ENCODE results near the gene TMSB10. TPM values are rescaled to one million over a fixed set of nuclear protein-coding genes. Genes with fewer than 3 reads are reported as not detected.
"Not testable (repeated sequence)": the region's sequence is repeated elsewhere in the genome, so short reads cannot be mapped to it uniquely, and the experiment has no call there.

Gene TMSB10
- total and polyA plus RNA-seq, 4 donors, result 225 to 518 (median 256) TPM

DNA sequence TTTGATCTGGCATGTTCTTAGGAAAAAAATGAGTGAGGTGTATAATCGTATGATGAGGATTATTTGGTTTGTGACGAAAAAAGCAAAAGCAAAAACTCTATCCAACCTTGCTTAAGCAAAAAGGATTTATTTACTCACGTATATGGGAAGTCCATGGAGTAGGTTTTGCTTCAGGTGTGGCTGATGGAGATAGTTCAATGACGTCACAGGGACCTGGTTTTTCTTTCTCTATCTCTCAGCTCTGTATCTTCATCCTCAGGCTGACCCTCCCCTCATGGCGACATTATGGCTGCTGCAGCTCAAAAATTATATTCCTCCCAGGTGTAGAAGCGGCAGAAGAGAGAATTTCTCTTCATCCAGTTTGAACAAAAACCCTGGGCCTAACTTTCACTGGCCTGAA is 8.9 kb downstream of the TMSB10 start (continued):
- TF ChIP-seq NR2F2 (IDR thresholded peaks at IDR 0.05) (no peak), TAF1 (conservative IDR thresholded peaks at IDR 0.05) (no peak)

DNA sequence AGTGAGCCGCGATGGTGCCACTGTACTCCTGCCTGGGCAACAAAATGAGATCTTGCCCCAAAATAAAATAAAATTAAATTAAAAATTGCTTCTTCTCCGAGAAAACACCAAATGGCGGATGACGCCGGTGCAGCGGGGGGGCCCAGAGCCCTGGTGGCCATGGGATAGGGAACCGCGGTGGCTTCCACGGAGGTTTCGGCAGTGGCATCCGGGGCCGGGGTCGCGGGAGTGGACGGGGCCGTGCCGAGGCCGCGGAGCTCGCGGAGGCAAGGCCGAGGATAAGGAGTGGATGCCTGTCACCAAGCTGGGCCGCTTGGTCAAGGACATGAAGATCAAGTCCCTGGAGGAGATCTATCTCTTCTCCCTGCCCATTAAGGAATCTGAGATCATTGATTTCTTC is 10.2 kb downstream of the TMSB10 start:
- H3K4me3 ChIP-seq (ENCODE audit: low read depth in 1 of 3, low read length in 3 of 3); H3K27ac ChIP-seq (ENCODE audit: low read depth in 1 of 2, low read length in 2 of 2); DNase-seq (ENCODE audit: low spot score); H3K4me1 ChIP-seq (ENCODE audit: control insufficient read depth in 4 of 4, insufficient read depth in 4 of 4, low read length in 3 of 4); H3K9me3 ChIP-seq (ENCODE audit: control insufficient read depth in 4 of 4, low read length in 3 of 4); H3K9ac ChIP-seq (ENCODE audit: low read depth in 1 of 2, low read length in 2 of 2); H3K27me3 ChIP-seq (ENCODE audit: control insufficient read depth in 4 of 4, insufficient read depth in 4 of 4, low read length in 3 of 4); H3K36me3 ChIP-seq (ENCODE audit: control insufficient read depth in 4 of 4, insufficient read depth in 3 of 4, low read depth in 1 of 4, low read length in 3 of 4): not testable (repeated sequence)
- 98% methylated on average over 24 of the region's 24 CpGs for WGBS

DNA sequence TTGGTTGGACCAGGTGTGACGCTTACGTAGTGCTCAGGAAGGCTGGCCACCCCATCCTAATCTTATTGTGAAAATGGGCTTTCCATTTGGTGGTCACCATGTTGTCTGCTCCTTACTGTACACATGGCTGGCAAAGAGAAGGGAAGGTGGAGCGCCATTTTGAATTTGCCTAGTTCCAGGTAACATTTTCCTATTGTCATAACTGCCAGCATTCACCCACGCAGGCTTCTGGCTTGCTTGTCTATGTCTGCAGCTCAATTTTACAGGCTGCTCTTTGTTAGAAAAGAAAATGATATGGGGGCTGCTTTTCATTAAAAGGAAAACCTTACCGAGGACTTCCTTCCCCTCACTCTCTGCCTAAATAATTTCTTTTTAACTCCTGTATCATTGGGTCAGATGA is 12.4 kb downstream of the TMSB10 start:
- not testable (repeated sequence) for H3K9me3 ChIP-seq (ENCODE audit: control insufficient read depth in 4 of 4, low read length in 3 of 4); H3K9ac ChIP-seq (ENCODE audit: low read depth in 1 of 2, low read length in 2 of 2); H3K36me3 ChIP-seq (ENCODE audit: control insufficient read depth in 4 of 4, insufficient read depth in 3 of 4, low read depth in 1 of 4, low read length in 3 of 4); H3K27me3 ChIP-seq (ENCODE audit: control insufficient read depth in 4 of 4, insufficient read depth in 4 of 4, low read length in 3 of 4); H3K4me1 ChIP-seq (ENCODE audit: control insufficient read depth in 4 of 4, insufficient read depth in 4 of 4, low read length in 3 of 4); H3K27ac ChIP-seq (ENCODE audit: low read depth in 1 of 2, low read length in 2 of 2); H3K4me3 ChIP-seq (ENCODE audit: low read depth in 1 of 3, low read length in 3 of 3); DNase-seq (ENCODE audit: low spot score)
- WGBS, result 88% methylated on average over 5 of the region's 5 CpGs

DNA sequence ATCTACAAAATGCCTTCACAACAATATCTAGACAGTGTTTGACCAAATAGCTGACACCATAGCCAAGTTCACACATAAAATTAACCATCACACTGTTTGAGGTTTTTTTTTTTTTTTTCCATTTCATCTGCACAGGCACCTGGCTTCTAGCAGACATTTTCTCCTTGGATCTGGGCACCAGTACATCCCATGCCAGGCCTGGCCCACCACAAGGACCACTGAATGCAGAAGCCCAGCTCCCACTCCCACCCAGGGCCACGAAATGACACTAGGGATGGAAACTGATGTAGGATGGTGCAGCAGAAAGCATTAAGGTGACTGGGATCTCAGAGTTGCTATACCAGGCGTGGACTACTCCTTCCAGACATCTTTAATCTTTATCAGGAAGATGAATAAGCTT is 13.0 kb downstream of the TMSB10 start:
- H3K9me3 ChIP-seq (ENCODE audit: control insufficient read depth in 4 of 4, low read length in 3 of 4), result no peaks in the 10 kb centered on the region
- 86% methylated on average over 2 of the region's 2 CpGs for WGBS
- no peak for DNase-seq (ENCODE audit: low spot score)
- no peak overlapping the region for H3K9ac ChIP-seq (ENCODE audit: low read depth in 1 of 2, low read length in 2 of 2)
- H3K27me3 ChIP-seq (ENCODE audit: control insufficient read depth in 4 of 4, insufficient read depth in 4 of 4, low read length in 3 of 4), result no peaks in the 10 kb centered on the region
- H3K27ac ChIP-seq (ENCODE audit: low read depth in 1 of 2, low read length in 2 of 2), result no peak overlapping the region
- no peaks in the 10 kb centered on the region for H3K36me3 ChIP-seq (ENCODE audit: control insufficient read depth in 4 of 4, insufficient read depth in 3 of 4, low read depth in 1 of 4, low read length in 3 of 4)
- H3K4me3 ChIP-seq (ENCODE audit: low read depth in 1 of 3, low read length in 3 of 3), result no peak overlapping the region
- TF ChIP-seq RAD21 (IDR thresholded peaks at IDR 0.05), result no peak
- no peak for TF ChIP-seq JUND (IDR thresholded peaks at IDR 0.05)
- TF ChIP-seq YY1 (IDR thresholded peaks at IDR 0.05), result no peak
- TF ChIP-seq NR2F2 (IDR thresholded peaks at IDR 0.05), result no peak
- TF ChIP-seq, protein P1, sequence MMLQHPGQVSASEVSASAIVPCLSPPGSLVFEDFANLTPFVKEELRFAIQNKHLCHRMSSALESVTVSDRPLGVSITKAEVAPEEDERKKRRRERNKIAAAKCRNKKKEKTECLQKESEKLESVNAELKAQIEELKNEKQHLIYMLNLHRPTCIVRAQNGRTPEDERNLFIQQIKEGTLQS (IDR thresholded peaks at IDR 0.05), result no peak
- TF ChIP-seq, protein P2, sequence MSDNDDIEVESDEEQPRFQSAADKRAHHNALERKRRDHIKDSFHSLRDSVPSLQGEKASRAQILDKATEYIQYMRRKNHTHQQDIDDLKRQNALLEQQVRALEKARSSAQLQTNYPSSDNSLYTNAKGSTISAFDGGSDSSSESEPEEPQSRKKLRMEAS (IDR thresholded peaks at IDR 0.05), result no peak
- TF ChIP-seq, protein P3, sequence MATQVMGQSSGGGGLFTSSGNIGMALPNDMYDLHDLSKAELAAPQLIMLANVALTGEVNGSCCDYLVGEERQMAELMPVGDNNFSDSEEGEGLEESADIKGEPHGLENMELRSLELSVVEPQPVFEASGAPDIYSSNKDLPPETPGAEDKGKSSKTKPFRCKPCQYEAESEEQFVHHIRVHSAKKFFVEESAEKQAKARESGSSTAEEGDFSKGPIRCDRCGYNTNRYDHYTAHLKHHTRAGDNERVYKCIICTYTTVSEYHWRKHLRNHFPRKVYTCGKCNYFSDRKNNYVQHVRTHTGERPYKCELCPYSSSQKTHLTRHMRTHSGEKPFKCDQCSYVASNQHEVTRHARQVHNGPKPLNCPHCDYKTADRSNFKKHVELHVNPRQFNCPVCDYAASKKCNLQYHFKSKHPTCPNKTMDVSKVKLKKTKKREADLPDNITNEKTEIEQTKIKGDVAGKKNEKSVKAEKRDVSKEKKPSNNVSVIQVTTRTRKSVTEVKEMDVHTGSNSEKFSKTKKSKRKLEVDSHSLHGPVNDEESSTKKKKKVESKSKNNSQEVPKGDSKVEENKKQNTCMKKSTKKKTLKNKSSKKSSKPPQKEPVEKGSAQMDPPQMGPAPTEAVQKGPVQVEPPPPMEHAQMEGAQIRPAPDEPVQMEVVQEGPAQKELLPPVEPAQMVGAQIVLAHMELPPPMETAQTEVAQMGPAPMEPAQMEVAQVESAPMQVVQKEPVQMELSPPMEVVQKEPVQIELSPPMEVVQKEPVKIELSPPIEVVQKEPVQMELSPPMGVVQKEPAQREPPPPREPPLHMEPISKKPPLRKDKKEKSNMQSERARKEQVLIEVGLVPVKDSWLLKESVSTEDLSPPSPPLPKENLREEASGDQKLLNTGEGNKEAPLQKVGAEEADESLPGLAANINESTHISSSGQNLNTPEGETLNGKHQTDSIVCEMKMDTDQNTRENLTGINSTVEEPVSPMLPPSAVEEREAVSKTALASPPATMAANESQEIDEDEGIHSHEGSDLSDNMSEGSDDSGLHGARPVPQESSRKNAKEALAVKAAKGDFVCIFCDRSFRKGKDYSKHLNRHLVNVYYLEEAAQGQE (IDR thresholded peaks at IDR 0.05), result no peak
- no peak for TF ChIP-seq RXRA (IDR thresholded peaks at IDR 0.05)
- TF ChIP-seq HNF4A (conservative IDR thresholded peaks at IDR 0.05), result no peak
- H3K4me1 ChIP-seq (ENCODE audit: control insufficient read depth in 4 of 4, insufficient read depth in 4 of 4, low read length in 3 of 4), result peaks cover 0 to 4% (median 2%) of the 10 kb centered on the region in 4 donors

Data from liver (tissue), 9 donors.